Raji (cell line): ENCODE results near the gene MAN1A2.
A peak's percentile ranks its signal among the peaks of the same experiment; 100 is the strongest.

Experiments used
- POLR2A ChIP-seq: IDR thresholded peaks from 2 replicates; pipeline ENCODE4 v1.6.1; 2011; ENCODE audit warnings: low read depth, low read length, control low read depth; ENCODE audit not compliant: insufficient read depth

MAN1A2 gene

DNA sequence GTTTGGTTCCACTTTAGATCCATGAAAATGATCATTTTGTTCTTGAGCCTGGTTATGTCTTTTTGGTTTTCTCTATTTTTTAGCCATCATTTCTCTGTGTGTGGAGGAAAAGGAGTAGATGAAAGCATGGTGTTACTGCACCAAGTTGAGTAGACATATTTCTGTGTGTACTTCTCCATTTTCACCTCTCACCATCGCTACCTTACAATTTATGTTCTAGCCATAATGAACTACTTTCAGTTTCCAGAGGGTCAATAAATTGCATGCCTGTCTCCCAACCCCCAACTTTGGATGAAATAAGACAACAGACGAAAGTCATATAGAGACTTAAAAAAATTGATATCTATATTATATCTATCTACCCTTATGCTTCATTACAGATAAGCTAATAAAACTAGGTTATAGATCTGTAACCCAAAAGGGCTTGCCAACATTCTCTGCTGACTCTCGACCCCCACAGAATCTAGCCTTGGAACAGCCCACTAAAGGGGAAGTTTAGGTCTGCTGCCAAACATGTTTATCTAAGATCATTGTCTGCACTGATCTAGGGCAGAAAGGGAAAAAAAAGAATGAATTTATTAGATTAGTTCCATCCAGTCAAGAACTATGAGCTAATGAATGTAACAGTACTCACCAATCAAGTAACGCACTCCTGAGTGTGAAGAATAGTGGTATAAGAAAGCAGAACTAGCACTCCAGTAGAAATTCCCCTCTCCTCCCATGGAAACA is 7.5 kb upstream of the MAN1A2 start:
- no peak for TF ChIP-seq POLR2A

DNA sequence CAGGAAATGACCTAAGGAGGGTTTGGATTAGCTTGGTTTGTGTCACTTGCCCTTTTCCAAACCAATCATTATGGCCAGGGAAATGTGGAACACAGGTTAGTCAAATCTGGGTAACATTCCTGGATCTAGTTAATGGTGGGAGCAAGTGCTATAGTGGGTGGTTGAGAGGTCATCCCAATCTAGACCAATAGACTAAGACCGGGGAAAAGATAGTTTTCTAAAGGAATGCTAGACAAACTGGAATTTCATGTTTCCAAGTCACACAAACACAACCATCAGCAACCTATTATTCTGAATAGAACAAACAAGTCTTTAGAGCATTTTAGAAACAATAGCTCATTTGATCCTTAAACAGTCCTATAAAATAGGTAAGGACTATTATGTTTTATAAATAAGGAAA is 4.3 kb upstream of the MAN1A2 start:
- no peak for TF ChIP-seq POLR2A

DNA sequence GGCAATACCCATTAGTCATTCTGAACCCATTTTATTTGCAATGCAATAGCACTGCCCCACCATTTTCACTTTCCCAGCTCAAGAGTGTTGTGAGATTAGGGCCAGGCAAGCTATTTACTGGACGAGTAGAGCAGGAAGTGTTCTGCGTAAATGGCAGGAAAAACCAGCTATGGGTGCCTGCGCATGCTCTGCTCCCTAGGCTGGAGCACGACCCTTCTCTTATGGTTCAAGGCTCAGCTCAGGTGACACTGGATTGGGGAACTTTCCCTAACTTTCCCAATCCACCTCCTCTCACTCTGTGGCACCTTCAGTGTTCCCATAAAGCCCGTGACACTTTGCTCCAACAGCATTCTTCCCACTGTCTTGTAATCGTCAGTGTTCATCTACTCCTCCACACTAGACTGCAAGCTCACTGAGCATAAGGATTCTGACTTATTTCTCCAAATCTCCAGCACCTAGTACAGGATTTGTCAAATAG is 3.6 kb upstream of the MAN1A2 start:
- no peak for TF ChIP-seq POLR2A

DNA sequence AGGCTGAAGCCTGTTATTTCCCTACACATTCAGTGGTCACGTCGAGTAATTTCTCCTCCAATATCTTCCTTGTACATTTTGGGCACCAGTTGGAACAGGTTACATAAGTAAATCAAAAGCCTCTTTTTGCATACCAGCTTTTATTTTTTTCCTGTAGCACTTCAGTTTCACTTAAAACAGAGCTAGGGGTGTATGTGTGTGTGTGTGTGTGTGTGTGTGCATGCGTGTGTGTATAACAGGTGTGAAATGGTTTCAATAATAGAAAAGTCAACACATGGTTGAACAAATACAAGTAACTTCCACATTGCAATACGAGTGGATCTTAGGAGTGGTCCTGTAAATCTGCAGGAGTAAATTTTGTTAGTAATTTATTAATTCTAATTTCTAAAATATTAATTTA is 3.0 kb upstream of the MAN1A2 start:
- no peak for TF ChIP-seq POLR2A

DNA sequence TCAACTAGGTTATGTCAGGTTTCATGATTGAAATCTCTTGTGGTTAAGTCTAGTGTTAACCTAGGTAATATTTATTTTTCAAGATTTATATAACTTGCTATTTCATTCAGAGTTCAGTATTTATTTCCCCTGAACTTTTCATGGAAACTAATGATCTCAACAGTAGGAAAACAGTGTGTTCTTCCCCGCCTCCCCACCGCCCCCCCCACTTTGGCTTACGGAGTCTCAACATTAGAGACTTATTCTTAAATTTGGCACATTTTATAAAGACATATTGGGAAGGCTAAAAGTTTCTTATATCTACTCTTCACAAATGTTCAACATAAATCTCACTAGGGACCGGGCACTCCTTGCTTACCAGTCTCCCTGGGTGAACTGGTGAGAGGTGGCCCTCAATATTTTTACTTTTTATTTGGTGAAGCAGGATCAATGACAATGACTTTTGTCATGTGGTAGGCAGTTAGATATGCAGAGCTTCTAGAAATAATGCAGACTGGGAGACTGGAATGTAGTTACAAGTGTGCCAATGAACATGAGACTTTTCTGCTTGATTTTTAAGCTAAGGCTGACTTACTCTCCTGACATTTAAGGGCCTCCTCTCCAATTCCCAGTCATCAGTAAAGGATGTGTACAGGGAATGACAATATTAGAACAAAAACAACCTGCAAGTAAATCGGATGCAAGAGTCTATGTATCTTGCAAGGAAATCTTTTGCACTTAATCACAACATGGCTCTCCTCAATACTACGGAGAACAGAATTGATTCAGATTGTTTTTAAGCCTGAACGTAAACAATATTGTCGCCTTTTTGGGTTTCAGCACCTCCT is 1.7 kb upstream of the MAN1A2 start:
- no peak for TF ChIP-seq POLR2A

DNA sequence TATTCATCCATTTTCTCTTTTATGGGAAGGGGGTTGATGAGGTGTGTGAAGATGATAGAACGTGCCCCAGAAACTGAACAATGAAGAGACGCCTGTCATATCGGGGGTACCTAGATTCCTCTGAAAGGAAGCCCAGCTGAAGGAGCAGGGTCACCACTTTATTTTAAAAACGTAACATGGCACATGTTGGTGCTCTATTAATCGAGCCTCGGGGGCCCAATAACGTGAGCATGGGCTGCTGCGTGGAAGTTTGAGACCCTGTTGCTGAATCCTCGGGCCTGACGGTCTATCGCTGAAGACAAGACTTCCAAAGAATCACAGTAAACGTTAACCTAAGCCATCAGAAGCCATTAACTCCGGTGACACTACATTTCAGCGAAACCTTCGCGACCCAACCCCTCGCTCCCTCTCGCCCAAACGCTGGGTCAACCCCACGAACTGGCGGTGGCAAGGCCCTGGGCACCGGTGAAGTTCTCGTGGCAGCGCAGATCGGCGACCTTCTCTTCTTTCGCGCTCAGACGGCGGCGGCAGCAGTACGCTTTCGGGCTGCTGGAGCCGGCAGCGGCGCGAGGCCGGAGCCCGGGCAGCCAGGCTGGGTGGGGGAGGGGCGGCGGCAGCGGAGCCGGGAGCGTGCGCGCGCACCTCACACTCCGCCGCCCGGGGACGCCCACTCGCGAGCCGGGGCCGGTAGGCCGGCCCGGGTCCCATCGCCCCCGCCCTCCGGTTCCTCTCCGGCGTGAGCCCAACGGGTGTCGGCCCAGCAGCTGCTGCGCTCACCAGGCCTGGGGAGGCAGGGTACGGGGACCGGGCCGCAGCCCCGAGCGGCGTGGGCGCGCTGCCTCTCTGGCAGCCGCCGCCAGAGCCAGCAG is 838 bp upstream of the MAN1A2 start:
- 0 out of 2 replicates have a peak, but pooled peaks have one; percentile 56 for TF ChIP-seq POLR2A

DNA sequence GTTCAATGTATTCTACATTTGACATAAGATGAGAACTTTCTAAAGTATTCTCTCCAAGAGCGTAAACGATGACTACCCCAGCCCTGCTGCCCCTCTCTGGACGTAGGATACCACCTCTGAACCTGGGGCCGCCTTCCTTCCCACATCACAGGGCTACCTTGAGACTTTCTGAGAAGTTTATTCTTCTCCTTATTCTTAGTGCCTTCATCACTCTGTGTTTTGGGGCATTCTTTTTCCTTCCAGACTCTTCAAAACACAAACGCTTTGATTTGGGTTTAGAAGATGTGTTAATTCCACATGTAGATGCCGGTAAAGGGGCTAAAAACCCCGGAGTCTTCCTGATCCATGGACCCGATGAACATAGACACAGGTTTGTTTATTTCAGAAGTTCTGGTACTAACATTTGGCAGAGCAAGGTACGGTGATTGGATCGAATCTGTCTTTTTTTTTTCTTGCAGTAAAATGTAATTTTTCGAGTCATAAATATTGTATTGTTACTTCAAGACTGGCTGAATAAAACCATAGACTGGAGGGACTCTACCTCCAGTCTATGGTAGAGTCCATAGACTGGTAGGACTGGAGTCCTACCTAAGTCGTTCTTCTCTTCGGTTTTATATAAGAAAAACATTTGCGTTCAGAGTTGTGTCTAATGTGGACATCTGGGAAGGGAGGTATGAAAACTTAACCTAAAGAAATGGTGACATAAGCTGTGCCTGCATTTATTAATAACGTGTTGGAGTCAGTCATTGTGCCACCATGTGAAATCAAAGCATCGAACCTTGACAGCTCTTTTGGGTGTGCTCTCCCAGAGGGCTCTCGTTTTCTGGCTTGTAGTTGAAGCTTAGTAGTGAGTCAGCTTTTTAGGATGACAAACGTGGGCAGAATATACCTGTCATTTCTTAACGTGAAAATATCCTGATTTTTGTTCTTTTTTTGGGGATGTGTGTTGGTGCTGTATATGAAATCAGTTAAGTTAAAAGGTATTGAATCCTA is 1.2 kb downstream of the MAN1A2 start:
- TF ChIP-seq POLR2A, result peak; percentile 33; the same call in 1 of the 2 replicates

DNA sequence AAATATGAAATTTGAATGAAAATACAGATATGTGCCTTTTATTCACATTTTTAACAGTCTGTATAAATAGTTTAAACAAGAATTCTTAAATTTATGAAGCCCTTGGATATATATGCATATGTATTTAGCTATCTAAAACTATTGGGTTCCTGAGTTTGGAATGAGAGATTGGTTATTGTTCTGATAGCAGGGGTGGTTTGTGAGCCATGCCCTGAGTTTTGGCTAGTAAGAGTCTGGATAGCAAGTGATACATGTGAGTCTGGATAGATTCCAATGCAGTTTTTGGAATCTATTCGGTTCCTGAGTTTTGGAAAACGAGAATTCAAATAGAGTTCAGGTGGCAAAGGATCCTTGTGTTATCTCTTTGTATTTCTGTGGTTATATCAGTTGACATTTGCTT is 2.8 kb downstream of the MAN1A2 start:
- TF ChIP-seq POLR2A, result no peak

DNA sequence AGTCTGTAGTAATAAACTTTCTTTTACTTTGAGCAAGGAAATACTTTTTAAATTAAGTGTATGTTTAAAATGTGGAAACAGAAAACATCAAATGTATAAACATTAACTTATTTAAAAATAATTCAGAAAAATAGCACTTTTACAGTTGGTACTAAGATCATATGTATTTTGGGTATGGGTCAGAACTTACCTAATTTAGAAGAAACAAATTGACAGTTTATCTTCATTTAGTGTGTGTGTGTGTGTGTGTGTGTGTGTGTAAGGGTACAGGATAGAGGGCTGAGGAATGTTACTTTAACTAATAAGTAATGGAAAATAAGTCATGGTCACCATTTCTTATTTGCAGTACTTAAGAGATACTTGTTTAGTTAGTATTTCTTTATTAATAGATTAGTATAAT is 3.3 kb downstream of the MAN1A2 start:
- TF ChIP-seq POLR2A, result no peak

DNA sequence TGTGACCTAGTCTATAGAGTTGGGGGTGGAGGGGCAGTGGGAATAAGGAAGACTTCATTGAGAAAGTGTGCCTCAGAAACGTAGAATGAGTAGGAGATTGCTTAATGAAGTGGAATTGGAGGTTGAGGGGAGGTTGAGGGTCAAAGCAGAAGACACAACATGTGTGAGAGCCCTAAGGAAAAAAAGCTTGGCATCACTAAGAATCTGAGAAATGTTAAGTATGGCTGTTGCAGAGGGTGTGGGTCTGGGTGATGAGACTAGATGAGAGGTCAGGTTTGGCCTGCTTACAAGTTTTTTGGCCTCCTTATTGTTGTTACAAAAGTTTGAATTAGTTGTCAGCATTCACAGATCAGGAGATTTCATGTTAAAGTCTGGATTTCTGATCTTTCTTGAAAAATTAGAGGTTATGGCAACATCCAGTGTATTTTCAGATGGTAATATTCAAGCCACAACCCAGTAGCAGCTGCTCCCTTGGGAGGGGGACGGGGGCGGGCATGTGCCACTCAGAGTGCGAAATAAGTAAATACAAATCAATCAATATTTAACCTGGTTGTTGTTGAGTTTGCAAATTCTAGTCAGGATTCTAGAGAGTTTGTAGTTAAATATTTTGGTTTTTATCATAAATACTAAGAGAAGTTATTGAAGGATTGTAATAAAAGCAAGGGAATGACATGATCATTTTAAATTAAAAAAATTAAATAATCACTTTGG is 4.3 kb downstream of the MAN1A2 start:
- TF ChIP-seq POLR2A, result no peak

DNA sequence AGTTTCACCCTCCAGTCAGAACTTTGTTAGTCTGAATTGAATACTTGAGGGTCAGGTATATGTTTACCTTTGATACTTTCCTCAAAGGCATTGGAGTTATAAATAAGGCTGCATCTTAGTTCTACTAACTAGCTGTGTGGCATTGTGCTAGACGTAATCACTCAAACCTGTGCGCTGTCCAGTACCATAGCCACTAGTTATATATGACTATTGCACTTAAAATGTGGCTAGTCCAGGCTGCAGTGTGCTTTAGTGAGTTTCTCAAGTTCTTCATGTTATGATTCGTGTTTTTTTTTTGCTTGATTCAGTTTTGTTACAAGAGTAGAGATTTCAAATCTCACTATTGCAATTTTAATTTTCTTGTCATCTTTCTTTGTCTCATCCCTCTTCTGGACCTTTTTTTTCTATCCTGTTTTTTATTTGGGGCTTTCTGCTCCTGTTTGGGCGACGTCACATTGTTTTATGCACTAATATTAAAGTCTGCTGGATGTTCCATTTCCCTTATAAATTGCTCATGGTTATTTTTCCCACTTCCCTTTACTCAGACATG is 5.7 kb downstream of the MAN1A2 start:
- TF ChIP-seq POLR2A, result no peak

DNA sequence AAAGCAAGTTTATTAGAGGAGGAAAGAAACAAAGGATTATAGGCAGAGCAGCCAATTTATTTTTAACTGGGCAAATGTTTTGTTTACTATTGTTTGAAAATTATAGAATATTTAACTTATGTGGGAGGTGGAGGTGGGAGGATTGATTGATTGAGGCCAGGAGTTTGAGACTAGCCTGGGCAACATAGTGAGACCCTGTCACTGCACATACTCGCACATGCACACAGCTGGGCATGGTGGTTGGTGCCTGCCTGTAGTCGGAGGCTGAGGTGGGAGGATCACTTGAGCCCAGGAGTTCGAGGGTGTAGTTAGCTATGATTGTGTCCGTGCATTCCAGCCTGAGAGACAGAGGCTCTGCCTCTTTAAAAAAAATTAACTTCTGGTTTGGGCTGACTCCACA is 6.7 kb downstream of the MAN1A2 start:
- TF ChIP-seq POLR2A, result no peak

DNA sequence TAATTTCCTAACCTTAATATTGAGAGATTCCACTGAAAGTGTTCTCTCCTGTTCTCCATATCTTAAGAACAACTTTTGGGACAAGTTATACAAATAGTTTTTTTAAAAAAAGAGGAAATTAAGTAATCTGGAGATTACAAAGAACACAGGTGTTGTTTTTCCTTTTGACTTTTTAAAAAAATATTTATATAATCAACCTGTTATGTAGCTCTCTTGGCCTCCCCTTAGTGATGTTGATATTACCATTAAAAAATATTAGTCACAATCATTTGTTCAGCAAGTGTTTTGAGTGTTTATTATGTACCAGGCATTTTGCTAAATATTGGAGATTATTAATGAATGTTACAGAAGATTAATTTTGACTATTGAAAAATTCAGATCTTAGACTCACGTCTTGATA is 8.1 kb downstream of the MAN1A2 start:
- TF ChIP-seq POLR2A, result no peak
